GM12878 (cell line): Measurements from ENCODE around the gene PFN3. TPM values are rescaled to one million over a fixed set of nuclear protein-coding genes. Genes with fewer than 3 reads are reported as not detected.

Experiments used
- ATAC-seq: fragments of 200-7000 bp; cut with Tn5 transposase; 3 replicates; pipeline ENCODE4 v1.9.1; 2020; ENCODE audit warnings: mild to moderate bottlenecking, moderate library complexity
- BruUV-seq: library from RNA; stranded (reverse); fragments of 400-500 nt; replicated peaks from 2 replicates; lab custom pipeline; 2021; lab: Mats Ljungman, UMichigan
- CTCF ChIA-PET: fragments of 300-600 bp; sonication (Branson Sonifier 250); formaldehyde crosslinking; extraction: SDS; loops from one replicate; lab custom pipeline; 2021; ENCODE audit warnings: inconsistent platforms; lab: Yijun Ruan, JAX
- POLR2A ChIA-PET: fragments of 350-600 bp; formaldehyde crosslinking; extraction: SDS; loops from one replicate; lab custom pipeline; 2021; ENCODE audit warnings: inconsistent platforms; lab: Charles Lee
- RAD21 ChIA-PET: fragments of 300-600 bp; sonication (Branson Sonifier 250); formaldehyde crosslinking; loops from one replicate; lab custom pipeline; 2023; ENCODE audit warnings: antibody characterized with exemption; ENCODE audit not compliant: unreplicated experiment; lab: Charles Lee
- SMC1A ChIA-PET: fragments of 300-600 bp; sonication (Branson Sonifier 250); formaldehyde crosslinking; loops from one replicate; lab custom pipeline; 2023; ENCODE audit not compliant: unreplicated experiment, uncharacterized antibody; lab: Charles Lee
- DNase-seq: peaks from one replicate; pipeline ENCODE4 v3.0.0-alpha.2; 2011; ENCODE audit warnings: low read depth, low spot score
- FAIRE-seq: peaks from 3 replicates; lab custom pipeline; 2011; peaks lifted over from hg19 to GRCh38; lab: Jason Lieb, UNC
- H2AFZ ChIP-seq: 2 replicates; pipeline ENCODE4 v1.6.0; 2011; ENCODE audit warnings: low read depth, low read length, control low read depth; ENCODE audit not compliant: control insufficient read depth
- H3K27ac ChIP-seq: 2 replicates; pipeline ENCODE4 v1.5.1; 2011; ENCODE audit warnings: control low read depth; ENCODE audit not compliant: control insufficient read depth, insufficient read depth
- H3K27me3 ChIP-seq, 2 experiments: replicated peaks in 1 of 2; 2 replicates each; pipeline versions ENCODE4 v1.6.0 to v1.6.1; 2011; ENCODE audit warnings: low read length in 1 of 2; ENCODE audit not compliant: control insufficient read depth in 2 of 2, insufficient read depth in 2 of 2
- H3K36me3 ChIP-seq, 2 experiments: 2 replicates each; pipeline ENCODE4 v1.5.1; 2011; ENCODE audit warnings: low read length in 1 of 2; ENCODE audit not compliant: control insufficient read depth in 2 of 2, insufficient read depth in 2 of 2
- H3K4me1 ChIP-seq: 2 replicates; pipeline ENCODE4 v1.6.1; 2011; ENCODE audit warnings: mild to moderate bottlenecking, low read length, moderate library complexity, mixed read lengths; ENCODE audit not compliant: control insufficient read depth, insufficient read depth
- H3K4me2 ChIP-seq: 2 replicates; pipeline ENCODE4 v1.6.0; 2011; ENCODE audit warnings: control low read depth; ENCODE audit not compliant: control insufficient read depth, insufficient read depth
- H3K4me3 ChIP-seq: fragments of 200-600 bp; sonication (generic); 2 replicates; pipeline ENCODE4 v1.5.1; 2016
- H3K79me2 ChIP-seq: 2 replicates; pipeline ENCODE4 v1.6.0; 2011; ENCODE audit warnings: low read length; ENCODE audit not compliant: control insufficient read depth, insufficient read depth
- H3K9ac ChIP-seq: 2 replicates; pipeline ENCODE4 v1.8.0; 2011; ENCODE audit warnings: low read length, control low read depth, mixed read lengths; ENCODE audit not compliant: control insufficient read depth, insufficient read depth
- H3K9me3 ChIP-seq: replicated peaks from 3 replicates; pipeline ENCODE4 v1.5.1; 2011; ENCODE audit warnings: mild to moderate bottlenecking, low read length; ENCODE audit not compliant: control insufficient read depth, insufficient read depth
- H4K20me1 ChIP-seq: 2 replicates; pipeline ENCODE4 v1.6.0; 2011; ENCODE audit not compliant: control insufficient read depth, insufficient read depth
- ATF3 ChIP-seq: IDR thresholded peaks from 2 replicates; pipeline ENCODE4 v1.6.1; 2011; ENCODE audit warnings: low read depth, mild to moderate bottlenecking, low read length, moderate library complexity, borderline replicate concordance; ENCODE audit errors: extremely low read depth
- GATAD2B ChIP-seq: fragments of 450-650 bp; conservative IDR thresholded peaks from 2 replicates; pipeline ENCODE4 v1.6.1; 2017; ENCODE audit warnings: low read depth, mild to moderate bottlenecking, moderate library complexity
- IRF3 ChIP-seq: fragments of 450-650 bp; IDR thresholded peaks from 2 replicates; pipeline ENCODE4 v1.6.1; 2014; ENCODE audit warnings: mild to moderate bottlenecking
- MAX ChIP-seq: IDR thresholded peaks from 2 replicates; pipeline ENCODE4 v1.6.1; 2012; ENCODE audit warnings: low read depth, low read length, improper control_type of control experiment
- MEF2A ChIP-seq: IDR thresholded peaks from 2 replicates; pipeline ENCODE4 v1.6.1; 2011; ENCODE audit warnings: low read depth, mild to moderate bottlenecking, low read length, moderate library complexity; ENCODE audit not compliant: insufficient read depth
- NFXL1 ChIP-seq: fragments of 450-650 bp; IDR thresholded peaks from 2 replicates; pipeline ENCODE4 v1.6.1; 2017; ENCODE audit warnings: antibody characterized with exemption, mild to moderate bottlenecking, borderline replicate concordance
- NR2C2 ChIP-seq: IDR thresholded peaks from 2 replicates; pipeline ENCODE4 v1.6.1; 2011; ENCODE audit warnings: borderline replicate concordance, low read depth; ENCODE audit not compliant: control insufficient read depth, insufficient read length
- REST ChIP-seq: IDR thresholded peaks from 2 replicates; pipeline ENCODE4 v1.6.1; 2012; ENCODE audit warnings: mild to moderate bottlenecking, low read depth, low read length
- STAT3 ChIP-seq: IDR thresholded peaks from 2 replicates; pipeline ENCODE4 v1.6.1; 2011; ENCODE audit warnings: low read depth, low read length, improper control_type of control experiment
- SUPT20H ChIP-seq: IDR thresholded peaks from 2 replicates; pipeline ENCODE4 v1.6.1; 2011; ENCODE audit warnings: low read depth, mild to moderate bottlenecking, low read length, moderate library complexity, borderline replicate concordance; ENCODE audit not compliant: control insufficient read depth
- TCF12 ChIP-seq: IDR thresholded peaks from 2 replicates; pipeline ENCODE4 v1.6.1; 2011; ENCODE audit warnings: low read depth, mild to moderate bottlenecking, low read length
- ZBTB33 ChIP-seq: fragments of 450-650 bp; IDR thresholded peaks from 2 replicates; pipeline ENCODE4 v1.6.1; 2017; ENCODE audit warnings: mild to moderate bottlenecking
- WGBS: methylation state at CpG from one replicate; pipeline ENCODE4 v1.1.6; 2016; ENCODE audit warnings: low lambda C conversion rate; ENCODE audit not compliant: insufficient replicate concordance, insufficient coverage; ENCODE audit errors: missing lambda C conversion rate; 5-methylcytosine and 5-hydroxymethylcytosine counted together
- in situ Hi-C: fragments of 300-500 bp; cut with MboI; formaldehyde crosslinking; loops from 9 replicates; pipeline ENCODE4 v1.14.3; 2018; ENCODE audit warnings: mixed read lengths
- intact Hi-C: fragments of 100-400 bp; cut with micrococcal nuclease; formaldehyde crosslinking; loops from one replicate; pipeline ENCODE4 v1.14.2; 2022; ENCODE audit not compliant: unreplicated experiment
- polyA plus RNA-seq, 11 experiments: library from polyadenylated mRNA; depleted of rRNA in 4 of 11; unstranded in 6 of 11; stranded (reverse) in 5 of 11; fragments of >200 nt; fragmentation: Nextera tagmentation in 4 of 11; fragmentation: Illumina TruSeq in 1 of 11; extraction: Ambion mirVana in 4 of 11; extraction: Trizol in 1 of 11; gene quantifications; 1 replicate in 1 of 11; 2 replicates in 10 of 11; pipeline versions ENCODE4 v1.2.1 to v1.2.3, GENCODE V29; 2011 to 2016; ENCODE audit warnings: inconsistent platforms in 2 of 11, missing spikeins in 2 of 11, low read depth in 1 of 11
- total RNA-seq, 4 experiments: library from RNA; depleted of rRNA in 3 of 4; stranded (reverse); fragments of >200 nt in 3 of 4; fragmentation: Illumina TruSeq in 1 of 4; extraction: Trizol in 1 of 4; gene quantifications; 2 replicates each; pipeline versions ENCODE4 v1.2.1 to v1.2.3, GENCODE V29; 2013 to 2021

The PFN3 gene
- total and polyA plus RNA-seq, 10 of the 15 experiments (the other 5 are each of a cell fraction or from before 2014, with no cell fraction given) = not detected

- no peaks in the 10 kb centered on the region for H4K20me1 ChIP-seq
- intact Hi-C loops = no loop called here
- H3K79me2 ChIP-seq = no peaks in the 10 kb centered on the region
- H3K9ac ChIP-seq = no peak overlapping the region
- H3K4me1 ChIP-seq = peaks cover 26% of the 10 kb centered on the region
- ChIA-PET RAD21 (no interaction called here), CTCF (interaction anchor here (1.0 to 1.9 kb wide), 2 partner anchors 8 to 92 kb away, joined by 3 to 6 read pairs; no protein-coding TSS in a partner anchor), SMC1A (no interaction called here), POLR2A (interaction anchor here (1.4 kb wide), 1 partner anchor 26 kb away, joined by 3 read pairs; no protein-coding TSS in a partner anchor)
- in situ Hi-C loops = loop anchor here (25.0 kb wide), 1 partner anchor 1348 kb away; no protein-coding TSS in a partner anchor
- H3K9me3 ChIP-seq = no peaks in the 10 kb centered on the region
- no peak for DNase-seq
- FAIRE-seq = no peak
- no TSS peak for BruUV-seq
- no peaks in the 10 kb centered on the region for H3K36me3 ChIP-seq
- TF ChIP-seq IRF3 = no peak
- no peak for TF ChIP-seq GATAD2B
- no peak for TF ChIP-seq NFXL1
- TF ChIP-seq MEF2A = no peak
- TF ChIP-seq TCF12 = no peak
- no peak for TF ChIP-seq ATF3
- TF ChIP-seq STAT3 = no peak
- no peak for TF ChIP-seq ZBTB33
- no peak for TF ChIP-seq NR2C2
- TF ChIP-seq MAX = no peak
- TF ChIP-seq SUPT20H = no peak
- no peak for TF ChIP-seq REST
- no peak overlapping the region for H3K4me2 ChIP-seq
- H2AFZ ChIP-seq = no peak overlapping the region
- ATAC-seq = no peak
- no peak overlapping the region for H3K4me3 ChIP-seq
- H3K27me3 ChIP-seq = no peaks in the 10 kb centered on the region
- WGBS = 38% methylated on average over 11 of the region's 11 CpGs
- H3K27ac ChIP-seq = no peak overlapping the region
These were observed 14.7 kb downstream of the PFN3 start for GRCh38 chr5:177385720-177386119.
